Placental pericyte (primary cell): Measurements from ENCODE around the gene DIO1. TPM values are rescaled to one million over a fixed set of nuclear protein-coding genes. Genes with fewer than 3 reads are reported as not detected.

Source experiments
- total RNA-seq: library from RNA; depleted of rRNA; stranded (reverse); fragments of >200 nt; gene quantifications from 2 replicates; pipeline ENCODE4 v1.2.3, GENCODE V29; 2012

The DIO1 gene
- total RNA-seq, result not detected in 2 replicates

GRCh38 chr1:53893999-53894636 is at the start of gene DIO1:
Gene DIO1, plus strand, starts transcription at chr1:53894187. Its CDS starts 24 bp downstream, at chr1:53894211.

GRCh38 chr1:53889304-53890298 is 4.4 kb upstream of the DIO1 start, which contains the start of gene YIPF1:
Gene YIPF1, minus strand, starts transcription at chr1:53889797. Its CDS starts 860 bp downstream, at chr1:53888937.

GRCh38 chr1:53945433-53946251 is 51.7 kb downstream of the DIO1 start, which contains the start of gene IFT25:
Gene IFT25, minus strand, starts transcription at chr1:53945699. Its CDS starts 5,617 bp downstream, at chr1:53940082.

GRCh38 chr1:53946252-53947171 is 52.5 kb downstream of the DIO1 start, which contains the start of gene LRRC42:
Gene LRRC42, plus strand, starts transcription at chr1:53946350. Its CDS starts 5,650 bp downstream, at chr1:53952000.

Other genes with a start within 250 kb of the DIO1 start
- 0.86 TPM in 1 of 2 replicates, not detected in the other for gene GLIS1, start 155.0 kb upstream of the DIO1 start, total RNA-seq
- gene NDC1, start 55.9 kb upstream of the DIO1 start, total RNA-seq, result 8.5 and 55.0 TPM in 2 replicates
- 27.8 and 31.5 TPM in 2 replicates for gene YIPF1, start 4.4 kb upstream of the DIO1 start, total RNA-seq
- gene IFT25, start 51.5 kb downstream of the DIO1 start, total RNA-seq, result 18.8 and 26.8 TPM in 2 replicates
- 34.2 and 51.4 TPM in 2 replicates for gene LRRC42, start 52.2 kb downstream of the DIO1 start, total RNA-seq
- gene LDLRAD1, start 124.0 kb downstream of the DIO1 start, total RNA-seq, result not detected in 2 replicates
- 196 and 345 TPM in 2 replicates for gene TMEM59, start 159.0 kb downstream of the DIO1 start, total RNA-seq
- 1.3 and 3.0 TPM in 2 replicates for gene TCEANC2, start 159.4 kb downstream of the DIO1 start, total RNA-seq